Neural crest cell (in vitro differentiated cells): ENCODE data around the gene PSAT1. TPM values are rescaled to one million over a fixed set of nuclear protein-coding genes. Genes with fewer than 3 reads are reported as not detected.

Experiments
- DNase-seq: peaks from one replicate; pipeline ENCODE4 v3.0.0; 2021; ENCODE audit warnings: low read depth, mixed read lengths, low spot score
- H3K27ac Mint-ChIP-seq: one replicate; pipeline ENCODE4 v1.8.0; 2021; ENCODE audit warnings: mild to moderate bottlenecking, mixed read lengths; ENCODE audit not compliant: unreplicated experiment
- H3K27me3 Mint-ChIP-seq: 2 replicates; pipeline ENCODE4 v1.8.0; 2021; ENCODE audit warnings: low read depth, mild to moderate bottlenecking, mixed read lengths
- H3K36me3 Mint-ChIP-seq: 2 replicates; pipeline ENCODE4 v1.8.0; 2021; ENCODE audit warnings: low read depth, mild to moderate bottlenecking, mixed read lengths
- H3K4me1 Mint-ChIP-seq: 2 replicates; pipeline ENCODE4 v1.8.0; 2021; ENCODE audit warnings: mixed read lengths
- H3K4me3 Mint-ChIP-seq: one replicate; pipeline ENCODE4 v1.8.0; 2021; ENCODE audit warnings: mild to moderate bottlenecking, mixed read lengths
- H3K9me3 Mint-ChIP-seq: 2 replicates; pipeline ENCODE4 v1.8.0; 2021; ENCODE audit warnings: mixed read lengths
- total RNA-seq: library from RNA; stranded (reverse); gene quantifications from 2 replicates; pipeline ENCODE4 v1.2.1, GENCODE V29; 2021
- TF ChIP-seq, protein P1 (sequence below): fragments of 200-600 bp; sonication (generic); conservative IDR thresholded peaks from 2 replicates; pipeline ENCODE4 v1.5.0; 2021; ENCODE audit warnings: antibody characterized with exemption, mild to moderate bottlenecking

Gene PSAT1
- total RNA-seq, 1 donor from 2014 or later: 166 TPM

DNA sequence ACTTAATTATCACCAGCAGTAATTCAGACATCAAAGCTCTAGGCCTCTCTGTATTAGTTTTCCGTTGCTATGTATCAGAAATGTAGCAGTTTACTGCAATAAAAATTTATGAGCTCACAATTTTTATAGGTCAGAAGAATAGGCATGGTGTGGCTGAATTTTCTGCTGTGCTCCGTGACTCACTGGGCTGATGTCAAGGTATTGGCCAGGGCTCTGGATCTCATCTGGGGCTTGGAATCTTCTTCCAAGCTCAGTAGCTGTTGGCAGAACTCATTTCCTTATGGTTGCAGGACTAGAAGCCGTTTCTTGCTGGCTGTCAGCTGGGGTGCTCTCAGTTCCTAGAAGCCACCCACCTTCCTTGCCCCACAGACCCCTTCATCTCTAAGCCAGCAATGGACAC lies 66.3 kb downstream of the PSAT1 start:
- no peaks in the 10 kb centered on the region for H3K9me3 Mint-ChIP-seq
- TF ChIP-seq, protein P1, sequence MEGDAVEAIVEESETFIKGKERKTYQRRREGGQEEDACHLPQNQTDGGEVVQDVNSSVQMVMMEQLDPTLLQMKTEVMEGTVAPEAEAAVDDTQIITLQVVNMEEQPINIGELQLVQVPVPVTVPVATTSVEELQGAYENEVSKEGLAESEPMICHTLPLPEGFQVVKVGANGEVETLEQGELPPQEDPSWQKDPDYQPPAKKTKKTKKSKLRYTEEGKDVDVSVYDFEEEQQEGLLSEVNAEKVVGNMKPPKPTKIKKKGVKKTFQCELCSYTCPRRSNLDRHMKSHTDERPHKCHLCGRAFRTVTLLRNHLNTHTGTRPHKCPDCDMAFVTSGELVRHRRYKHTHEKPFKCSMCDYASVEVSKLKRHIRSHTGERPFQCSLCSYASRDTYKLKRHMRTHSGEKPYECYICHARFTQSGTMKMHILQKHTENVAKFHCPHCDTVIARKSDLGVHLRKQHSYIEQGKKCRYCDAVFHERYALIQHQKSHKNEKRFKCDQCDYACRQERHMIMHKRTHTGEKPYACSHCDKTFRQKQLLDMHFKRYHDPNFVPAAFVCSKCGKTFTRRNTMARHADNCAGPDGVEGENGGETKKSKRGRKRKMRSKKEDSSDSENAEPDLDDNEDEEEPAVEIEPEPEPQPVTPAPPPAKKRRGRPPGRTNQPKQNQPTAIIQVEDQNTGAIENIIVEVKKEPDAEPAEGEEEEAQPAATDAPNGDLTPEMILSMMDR: no peak
- no peak overlapping the region for H3K27ac Mint-ChIP-seq
- H3K36me3 Mint-ChIP-seq: peaks cover 4% of the 10 kb centered on the region
- H3K27me3 Mint-ChIP-seq: no peaks in the 10 kb centered on the region
- no peaks in the 10 kb centered on the region for H3K4me1 Mint-ChIP-seq
- DNase-seq: no peak
- H3K4me3 Mint-ChIP-seq: no peak overlapping the region

DNA sequence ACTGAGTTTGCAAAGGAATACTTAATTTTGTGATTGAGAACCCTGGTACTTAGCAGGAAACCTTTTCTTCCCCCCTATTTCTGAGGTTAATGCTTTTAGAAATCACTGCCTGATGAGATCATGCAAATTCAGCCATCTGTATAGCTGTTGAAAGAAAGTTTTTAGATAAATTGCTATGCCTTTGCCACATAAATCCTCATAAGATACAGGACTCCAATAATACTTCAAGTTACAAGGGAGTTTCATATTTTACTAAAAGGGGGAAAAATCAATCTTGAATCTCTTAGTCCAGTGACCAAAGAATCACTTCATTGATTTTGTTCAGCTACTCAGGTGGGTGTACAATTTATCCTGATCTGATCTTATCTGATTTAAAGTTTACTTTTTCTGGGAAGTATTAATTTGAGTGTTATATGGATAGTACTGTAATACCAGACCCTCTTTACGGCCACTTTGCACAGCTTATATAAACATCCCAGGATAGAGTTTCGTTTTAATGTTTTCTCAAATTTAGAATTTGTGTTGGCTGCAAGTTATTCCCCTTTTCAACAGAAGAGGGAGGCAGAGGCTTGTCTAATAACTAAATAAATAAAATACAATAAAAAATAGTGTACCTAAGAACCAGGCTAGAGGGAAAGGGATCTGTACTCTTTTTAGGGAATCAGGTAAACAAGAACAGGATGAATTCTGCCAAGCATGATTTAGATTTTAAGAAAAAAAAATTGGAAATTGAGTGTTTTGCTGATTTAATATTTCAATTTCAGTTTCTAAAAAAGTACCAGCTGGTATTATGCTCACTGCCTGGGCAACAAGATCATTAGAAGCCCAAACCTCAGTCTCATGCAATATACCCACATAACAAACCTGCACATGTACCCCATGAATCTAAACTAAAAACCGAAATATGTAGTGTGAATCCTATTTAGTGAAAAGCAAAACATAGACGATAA lies 69.1 kb downstream of the PSAT1 start:
- Mint-ChIP-seq H3K27me3 (no peaks in the 10 kb centered on the region), H3K27ac (no peak overlapping the region), H3K9me3 (no peaks in the 10 kb centered on the region), H3K36me3 (no peaks in the 10 kb centered on the region), H3K4me1 (no peaks in the 10 kb centered on the region), H3K4me3 (no peak overlapping the region)
- TF ChIP-seq, protein P1: peak; percentile 76
- no peak for DNase-seq

- TF ChIP-seq, protein P1: no peak
- Mint-ChIP-seq H3K27me3 (no peaks in the 10 kb centered on the region), H3K4me1 (no peaks in the 10 kb centered on the region), H3K36me3 (no peaks in the 10 kb centered on the region), H3K27ac (no peak overlapping the region), H3K9me3 (no peaks in the 10 kb centered on the region), H3K4me3 (no peak overlapping the region)
- no peak for DNase-seq
Observed at GRCh38 chr9:78366827-78367226, 69.9 kb downstream of the PSAT1 start.

DNA sequence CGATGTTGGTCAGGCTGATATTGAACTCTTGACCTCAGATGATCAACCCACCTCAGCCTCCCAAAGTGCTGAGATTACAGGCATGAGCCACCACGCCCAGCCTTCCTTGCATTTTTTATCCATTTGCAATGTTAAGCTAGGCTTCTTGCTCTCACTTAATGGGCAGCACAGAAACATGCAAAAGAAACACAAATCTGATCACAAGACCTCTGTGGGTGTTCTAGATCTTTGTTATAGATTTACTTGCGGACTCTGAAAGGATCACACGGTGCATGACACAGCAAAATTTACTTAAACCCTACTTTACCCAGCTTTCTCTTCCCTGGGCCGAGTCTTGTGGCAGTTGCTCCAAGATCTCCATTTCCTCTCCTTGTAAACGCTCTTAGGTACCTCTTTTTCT lies 71.3 kb downstream of the PSAT1 start:
- Mint-ChIP-seq H3K4me1 (no peaks in the 10 kb centered on the region), H3K9me3 (no peaks in the 10 kb centered on the region), H3K36me3 (no peaks in the 10 kb centered on the region), H3K4me3 (no peak overlapping the region), H3K27me3 (no peaks in the 10 kb centered on the region), H3K27ac (no peak overlapping the region)
- TF ChIP-seq, protein P1: no peak
- DNase-seq: no peak

DNA sequence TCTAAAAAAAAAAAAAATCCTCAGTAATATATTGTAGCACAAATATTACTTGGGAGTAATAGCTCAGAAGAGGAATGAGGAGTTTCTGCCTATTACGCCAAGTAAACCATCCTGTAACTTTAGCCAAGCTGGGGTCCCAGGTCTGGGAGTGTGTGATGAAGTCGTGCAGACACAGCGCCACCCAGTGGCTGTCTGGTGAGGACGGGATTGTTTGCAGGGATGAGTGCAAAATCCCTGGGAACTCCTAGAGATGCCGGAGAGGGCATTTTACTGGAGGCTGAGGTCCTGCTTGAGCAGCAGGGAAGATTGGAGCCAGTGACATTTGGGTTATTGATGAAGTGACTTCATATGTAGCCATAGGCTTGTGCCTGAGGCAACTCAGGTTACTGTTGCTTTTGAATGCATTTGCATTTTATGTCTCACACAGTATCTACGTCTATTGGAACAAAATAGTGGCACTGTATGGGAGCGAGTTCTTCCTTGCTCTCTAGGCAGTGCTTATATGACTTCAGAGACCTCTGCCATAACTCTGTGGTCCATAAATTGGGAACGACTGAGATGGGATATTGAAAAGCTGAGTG lies 72.8 kb downstream of the PSAT1 start:
- H3K9me3 Mint-ChIP-seq: no peaks in the 10 kb centered on the region
- peak; percentile 84 for DNase-seq
- no peak overlapping the region for H3K4me3 Mint-ChIP-seq
- H3K27ac Mint-ChIP-seq: no peak overlapping the region
- no peaks in the 10 kb centered on the region for H3K4me1 Mint-ChIP-seq
- no peaks in the 10 kb centered on the region for H3K27me3 Mint-ChIP-seq
- TF ChIP-seq, protein P1: peak; percentile 79
- H3K36me3 Mint-ChIP-seq: no peaks in the 10 kb centered on the region
